Stimulated activated CD4-positive, alpha-beta T cell treated with anti-CD3 and anti-CD28 coated beads, Interleukin-1b, Interleukin-23, amount 100 ng/mL, for 24 hours (primary cell): ENCODE data around the gene CCT6B.
A peak's percentile ranks its signal among the peaks of the same experiment; 100 is the strongest.
"Not testable (repeated sequence)": the region's sequence is repeated elsewhere in the genome, so short reads cannot be mapped to it uniquely, and the experiment has no call there.

Source experiments
- DNase-seq, 4 experiments: peaks; one replicate each; pipeline ENCODE4 v3.0.0-alpha.2; 2020; ENCODE audit warnings: low read depth in 4 of 4, low spot score in 1 of 4

Gene CCT6B, protein sequence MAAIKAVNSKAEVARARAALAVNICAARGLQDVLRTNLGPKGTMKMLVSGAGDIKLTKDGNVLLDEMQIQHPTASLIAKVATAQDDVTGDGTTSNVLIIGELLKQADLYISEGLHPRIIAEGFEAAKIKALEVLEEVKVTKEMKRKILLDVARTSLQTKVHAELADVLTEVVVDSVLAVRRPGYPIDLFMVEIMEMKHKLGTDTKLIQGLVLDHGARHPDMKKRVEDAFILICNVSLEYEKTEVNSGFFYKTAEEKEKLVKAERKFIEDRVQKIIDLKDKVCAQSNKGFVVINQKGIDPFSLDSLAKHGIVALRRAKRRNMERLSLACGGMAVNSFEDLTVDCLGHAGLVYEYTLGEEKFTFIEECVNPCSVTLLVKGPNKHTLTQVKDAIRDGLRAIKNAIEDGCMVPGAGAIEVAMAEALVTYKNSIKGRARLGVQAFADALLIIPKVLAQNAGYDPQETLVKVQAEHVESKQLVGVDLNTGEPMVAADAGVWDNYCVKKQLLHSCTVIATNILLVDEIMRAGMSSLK

DNA sequence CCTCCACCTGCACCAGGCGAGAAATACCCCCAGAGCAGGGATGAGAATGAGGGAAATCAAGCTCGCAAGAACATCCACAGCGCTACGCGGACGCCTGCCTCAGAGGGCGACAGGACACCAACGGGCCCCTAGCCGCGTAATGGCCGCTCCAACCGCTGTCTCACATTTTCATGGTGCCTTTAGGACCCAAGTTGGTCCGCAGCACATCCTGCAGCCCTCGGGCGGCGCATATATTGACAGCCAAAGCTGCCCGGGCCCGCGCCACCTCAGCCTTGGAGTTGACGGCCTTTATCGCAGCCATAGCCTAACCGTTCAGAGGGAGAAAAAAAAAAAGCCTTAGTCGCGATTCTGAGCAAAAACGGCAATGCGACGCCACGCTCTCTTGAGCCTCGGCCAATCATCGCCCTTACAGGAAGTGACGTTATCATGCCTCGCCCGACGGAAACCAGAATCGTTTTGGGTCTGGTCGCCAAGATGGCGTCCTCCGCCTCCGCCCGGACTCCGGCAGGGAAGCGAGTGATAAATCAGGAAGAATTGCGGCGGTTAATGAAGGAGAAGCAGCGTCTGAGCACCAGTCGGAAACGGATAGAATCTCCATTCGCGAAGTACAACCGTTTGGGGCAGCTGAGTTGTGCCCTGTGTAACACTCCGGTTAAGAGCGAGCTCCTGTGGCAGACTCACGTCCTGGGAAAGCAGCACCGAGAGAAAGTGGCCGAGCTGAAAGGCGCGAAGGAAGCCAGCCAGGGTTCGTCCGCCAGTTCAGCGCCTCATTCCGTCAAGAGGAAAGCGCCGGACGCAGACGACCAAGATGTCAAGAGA is at the start of gene CCT6B, which contains the start of gene ZNF830:
Gene CCT6B (minus strand): TSS at position 368 of the 819 bp plus-strand sequence. CDS start 67 bp downstream, at position 301.
Gene ZNF830 (plus strand): TSS at position 448 of the 819 bp plus-strand sequence. CDS start 27 bp downstream, at position 475.
- peak; percentile 69 to 82 (median 76) for DNase-seq

DNA sequence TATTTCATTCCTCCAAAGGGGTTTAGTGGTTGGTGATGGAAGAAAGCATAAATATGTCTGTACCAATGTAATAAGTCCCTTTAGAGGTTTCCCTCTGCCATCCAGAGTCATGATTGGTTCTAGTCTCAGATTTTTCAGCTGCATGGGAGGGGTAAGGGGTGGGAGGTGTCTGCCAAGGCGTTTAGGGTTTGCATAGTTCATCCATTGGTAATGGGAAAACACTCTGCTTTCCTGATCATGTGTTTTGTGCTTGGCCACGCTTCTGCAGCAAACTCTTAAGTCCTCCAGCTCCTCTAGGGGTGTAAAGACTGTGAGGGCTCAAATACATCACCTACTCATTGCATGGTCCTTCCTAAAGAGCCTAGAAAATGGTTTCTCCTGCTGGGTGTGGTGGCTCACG is 48.8 kb upstream of the CCT6B start:
- no peak for DNase-seq

DNA sequence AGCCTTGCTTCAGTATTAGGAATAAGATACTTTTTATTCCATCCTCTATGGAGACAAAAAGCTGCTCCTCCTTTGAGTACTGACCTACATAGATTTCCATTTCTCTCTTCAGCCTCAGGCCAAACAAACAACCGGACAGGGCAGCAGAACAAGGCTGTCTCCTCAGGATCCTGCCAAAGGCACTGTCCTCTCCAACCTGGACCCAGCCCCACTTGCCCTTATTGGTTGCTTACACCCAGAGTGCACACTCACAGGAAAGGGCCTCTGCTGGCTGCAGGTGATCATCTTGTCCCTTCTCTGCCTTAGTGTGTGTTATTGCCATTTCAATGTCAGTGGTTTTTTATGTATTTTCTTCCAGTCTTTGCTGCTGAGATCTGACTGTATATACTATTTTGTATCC is 45.7 kb upstream of the CCT6B start:
- DNase-seq = no peak

DNA sequence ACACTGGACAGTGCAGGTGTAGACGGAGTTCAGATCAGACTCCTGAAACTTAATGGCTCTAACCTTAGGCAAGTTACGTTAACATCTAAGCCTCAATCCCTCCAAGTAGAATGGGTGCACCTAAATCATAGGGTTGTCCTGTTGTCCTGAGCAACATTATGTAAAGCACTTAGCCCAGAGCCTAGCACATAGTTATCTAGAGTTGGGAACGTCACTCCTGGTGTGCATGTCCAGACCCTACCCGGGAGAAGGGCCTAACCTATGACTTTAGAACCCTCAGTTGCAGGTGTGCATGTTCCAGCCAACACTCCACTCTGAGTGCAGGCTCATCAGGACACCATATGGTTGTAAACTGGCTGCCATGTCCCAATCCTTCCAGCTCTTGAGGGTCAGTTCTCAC is 45.1 kb upstream of the CCT6B start:
- DNase-seq = no peak

DNA sequence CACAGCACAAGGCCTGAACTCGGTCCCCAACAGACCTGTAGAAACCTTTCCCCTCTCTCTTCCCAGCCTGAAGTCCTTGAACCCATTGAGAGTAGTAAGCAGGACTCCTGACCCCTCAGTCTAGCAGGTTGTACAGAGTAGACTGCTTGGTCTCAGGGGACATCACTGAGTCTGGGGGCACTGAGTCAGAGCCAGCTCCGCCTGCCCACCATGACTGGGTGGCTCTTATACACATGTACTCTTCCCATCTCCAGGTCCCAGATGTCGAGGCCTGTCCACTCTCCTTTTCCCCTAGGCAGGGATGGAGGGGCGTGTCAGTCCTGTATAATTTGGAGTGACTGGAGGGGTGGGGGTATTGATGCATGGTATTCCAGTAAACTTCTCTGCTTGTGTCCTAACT is 42.5 kb upstream of the CCT6B start:
- no peak for DNase-seq

DNA sequence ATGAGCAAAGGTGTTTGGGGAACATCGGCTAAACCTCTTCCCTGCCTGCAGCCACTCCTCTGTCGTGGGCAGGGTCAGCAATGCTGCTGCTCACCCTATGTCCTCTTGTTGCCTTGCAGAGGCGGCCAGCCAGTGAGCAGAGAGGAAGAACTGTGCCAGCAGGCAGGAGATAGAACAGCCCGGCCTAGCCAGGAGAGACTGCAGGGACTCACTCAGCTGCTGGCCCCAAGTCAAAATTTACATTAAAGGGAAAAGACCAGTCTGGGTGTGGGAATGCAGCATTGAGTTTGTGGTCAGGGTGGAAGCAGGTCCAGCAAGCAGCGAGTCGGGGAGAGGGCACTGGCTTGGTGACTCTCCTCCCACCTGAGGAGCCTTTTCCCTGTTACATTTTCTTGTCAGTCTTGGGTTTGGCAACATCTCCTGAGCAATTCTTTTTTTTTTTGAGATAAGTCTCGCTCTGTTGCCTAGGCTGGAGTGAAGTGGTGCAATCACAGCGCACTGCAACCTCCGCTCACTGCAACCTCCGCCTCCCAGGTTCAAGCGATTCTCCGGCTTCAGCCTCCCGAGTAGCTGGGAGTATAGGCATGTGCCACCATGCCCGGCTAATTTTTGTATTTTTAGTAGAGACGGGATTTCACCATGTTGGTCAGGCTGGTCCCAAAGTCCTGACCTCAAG is 41.8 kb upstream of the CCT6B start:
- DNase-seq = no peak

DNA sequence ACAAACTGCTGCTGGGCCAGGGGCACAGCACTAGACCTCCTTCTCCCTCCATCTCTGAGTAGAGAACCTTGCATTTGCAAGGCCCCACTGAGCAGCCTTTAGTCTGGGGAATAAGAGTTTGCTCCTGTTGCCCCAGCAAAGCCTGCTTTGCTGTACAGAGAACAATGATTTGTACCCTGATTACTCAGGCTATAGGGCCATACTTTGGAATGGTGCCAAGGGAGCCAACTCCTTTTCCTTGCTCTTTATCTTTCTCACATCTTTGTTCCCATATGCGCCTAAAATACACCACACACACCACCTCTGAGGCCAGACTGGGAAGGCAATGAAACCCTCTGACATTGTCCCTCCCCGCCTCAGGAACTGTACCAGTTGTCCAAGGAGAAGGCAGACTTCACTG is 40.3 kb upstream of the CCT6B start:
- no peak for DNase-seq

DNA sequence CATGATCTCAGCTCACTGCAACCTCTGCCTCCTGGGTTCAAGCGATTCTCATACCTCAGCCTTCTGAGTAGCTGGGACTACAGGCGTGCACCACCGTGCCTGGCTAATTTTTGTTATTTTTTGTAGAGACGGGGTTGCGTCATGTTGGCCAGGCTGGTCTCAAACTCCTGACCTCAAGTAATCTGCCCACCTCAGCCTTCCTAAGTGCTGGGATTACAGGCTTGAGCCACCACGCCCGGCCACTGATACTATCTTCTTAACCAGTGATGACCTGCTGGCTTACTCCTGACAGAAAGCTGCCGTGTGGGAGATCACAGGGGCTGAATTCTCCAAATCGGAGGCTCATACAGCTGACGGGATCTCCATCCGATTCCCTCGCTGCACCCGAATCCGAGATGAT is 39.7 kb upstream of the CCT6B start:
- not testable (repeated sequence) for DNase-seq

DNA sequence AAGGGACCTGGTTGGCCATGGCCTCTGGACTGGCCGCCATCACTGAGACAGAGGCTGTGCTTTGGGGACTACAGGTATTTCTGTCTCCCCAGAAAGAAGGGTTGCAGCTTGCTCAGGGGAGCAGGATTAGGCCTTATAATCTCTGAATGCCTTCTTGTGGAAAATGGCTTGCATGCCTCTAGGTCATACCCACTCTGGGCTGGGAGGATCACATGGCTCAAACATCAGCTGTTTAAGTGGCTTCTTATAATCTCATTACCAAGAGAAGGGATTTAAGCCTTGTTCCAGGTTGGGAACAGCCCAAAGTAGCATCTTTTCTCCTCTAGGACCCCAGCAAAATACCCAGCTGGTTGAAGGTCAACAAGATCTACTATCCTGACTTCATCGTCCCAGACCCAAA is 38.2 kb upstream of the CCT6B start:
- DNase-seq = no peak

DNA sequence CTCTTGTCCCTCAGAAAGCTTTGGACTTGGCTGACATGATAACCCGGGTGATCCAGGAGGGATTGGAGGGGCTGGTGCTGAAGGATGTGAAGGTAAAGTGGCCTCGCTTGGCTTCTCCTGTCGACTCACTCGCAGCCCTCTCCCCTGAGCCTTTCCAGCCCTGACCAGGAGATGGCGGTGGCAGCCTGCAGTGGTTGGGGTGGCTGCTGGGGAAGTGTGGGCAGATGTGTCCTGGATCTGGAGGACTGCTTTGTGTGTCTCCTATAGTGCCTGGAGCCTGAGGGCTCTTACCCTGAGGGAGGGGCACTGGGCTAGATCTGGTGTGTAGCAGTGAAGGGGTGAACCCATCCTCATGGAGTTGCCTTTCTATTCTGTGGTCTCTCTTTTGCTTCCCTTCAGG is 36.9 kb upstream of the CCT6B start:
- peak; percentile 46 to 69 (median 58) for DNase-seq

DNA sequence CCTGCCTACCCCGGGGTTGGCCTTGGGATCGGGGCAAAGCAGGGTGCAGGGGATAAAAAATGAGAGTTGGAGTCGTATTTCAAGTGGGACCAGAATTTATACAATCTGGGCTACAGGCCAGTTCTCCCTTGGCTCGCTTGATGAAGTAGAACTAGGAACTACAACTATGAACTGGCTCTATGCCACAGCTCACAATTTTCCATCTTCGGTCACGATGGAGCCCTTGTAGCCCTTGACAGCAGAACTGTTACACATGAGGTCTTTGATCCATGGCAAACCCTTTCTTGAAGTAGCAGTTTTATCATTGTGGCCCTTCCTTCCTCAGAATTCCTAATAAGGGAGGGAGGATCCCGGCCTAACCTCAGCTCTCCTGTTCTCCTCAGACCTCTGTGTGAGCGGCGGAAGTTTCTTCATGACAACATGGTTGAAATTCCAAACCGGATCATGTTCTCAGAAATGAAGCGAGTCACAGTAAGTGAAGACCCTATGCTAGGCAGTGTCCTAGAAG is 36.1 kb upstream of the CCT6B start:
- no peak for DNase-seq

DNA sequence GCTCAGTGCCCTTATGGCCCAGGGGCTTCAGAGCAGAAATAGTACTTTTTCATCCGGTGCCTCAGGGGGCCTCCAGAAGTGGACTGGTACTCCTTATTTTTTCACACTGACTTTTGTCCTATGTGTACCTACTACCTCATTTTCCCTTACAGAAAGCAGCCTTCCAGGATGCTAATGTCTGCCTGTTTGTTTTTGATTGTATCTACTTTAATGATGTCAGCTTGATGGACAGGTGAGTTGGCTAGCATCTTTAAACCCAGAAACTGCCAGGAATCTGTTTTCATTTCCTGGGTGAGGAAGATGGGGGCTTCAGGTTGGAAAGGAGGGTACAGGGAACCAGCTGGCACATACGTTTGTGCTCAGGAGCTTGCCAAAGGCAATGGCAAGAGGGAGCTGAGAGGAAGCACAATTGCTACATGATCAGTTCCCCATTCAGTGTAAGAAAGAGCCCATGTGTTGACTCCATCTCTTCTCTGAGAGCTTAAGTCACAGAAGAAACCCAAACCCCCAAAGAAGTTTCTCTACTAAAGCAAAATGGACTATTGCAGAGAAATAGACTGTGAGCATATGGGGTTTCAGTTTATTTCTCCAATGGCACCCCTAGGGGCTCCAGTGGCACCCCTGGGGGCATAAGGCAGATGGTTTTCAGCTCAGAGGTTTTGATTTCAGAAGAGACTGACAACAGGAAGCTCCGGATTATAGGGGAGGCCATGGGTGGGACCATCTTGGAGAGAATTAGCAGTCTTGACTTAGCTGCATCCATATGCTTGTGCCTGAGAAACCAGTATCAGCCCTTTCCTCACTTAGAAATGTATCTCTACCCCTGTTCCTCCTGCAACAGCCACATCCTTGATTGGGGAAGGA is 35.4 kb upstream of the CCT6B start:
- DNase-seq = no peak

DNA sequence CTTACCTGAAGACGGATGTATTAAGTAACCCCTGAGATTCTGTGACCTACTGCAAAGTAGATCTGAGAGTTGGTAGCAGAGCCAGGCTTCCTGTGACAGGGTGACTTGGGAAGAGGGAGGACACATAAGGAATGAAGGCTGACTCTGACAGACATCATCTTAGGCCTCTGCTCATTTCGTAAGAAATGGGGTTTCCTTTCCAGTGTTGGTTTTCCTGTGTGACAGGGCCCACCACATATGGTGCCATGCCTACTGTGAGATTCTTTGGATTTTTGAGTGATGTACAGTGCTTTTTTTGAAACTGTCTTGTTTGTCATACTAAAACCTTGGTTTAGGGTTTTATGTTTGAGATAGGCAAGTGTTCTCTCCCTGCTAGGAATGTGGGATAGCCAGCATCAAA is 31.8 kb upstream of the CCT6B start:
- no peak for DNase-seq

DNA sequence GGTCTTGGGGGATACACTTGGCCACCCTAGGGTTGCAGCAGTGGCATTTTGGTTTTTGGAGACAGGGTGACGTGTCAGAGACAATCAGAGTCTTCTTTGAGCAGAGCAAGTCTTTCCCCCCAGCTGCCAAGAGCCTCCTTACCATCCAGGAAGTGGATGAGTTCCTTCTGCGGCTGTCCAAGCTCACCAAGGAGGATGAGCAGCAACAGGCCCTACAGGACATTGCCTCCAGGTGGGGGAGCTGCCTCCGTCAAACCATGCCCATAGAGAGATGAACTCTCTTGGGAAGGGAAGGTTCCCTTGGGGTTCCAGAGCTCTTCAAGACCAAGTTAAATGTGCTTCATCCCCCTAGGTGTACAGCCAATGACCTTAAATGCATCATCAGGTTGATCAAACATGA is 30.3 kb upstream of the CCT6B start:
- DNase-seq = no peak

DNA sequence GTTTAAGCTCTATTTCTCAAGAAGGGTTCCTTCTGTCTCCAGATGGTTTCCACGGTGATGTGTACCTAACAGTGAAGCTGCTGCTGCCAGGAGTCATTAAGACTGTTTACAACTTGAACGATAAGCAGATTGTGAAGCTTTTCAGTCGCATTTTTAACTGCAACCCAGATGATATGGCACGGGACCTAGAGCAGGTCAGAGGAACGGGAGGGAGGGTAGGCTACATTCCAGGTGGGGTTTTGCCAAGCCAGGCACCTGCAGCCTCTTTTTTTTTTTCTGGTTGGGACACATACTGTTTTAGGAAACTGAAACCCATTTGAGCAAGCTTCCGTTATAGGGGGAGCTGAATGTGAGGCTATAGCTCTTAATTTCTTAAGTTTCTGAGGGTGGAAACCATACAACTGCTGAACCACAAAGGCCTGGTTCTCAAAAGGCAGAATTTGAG is 29.7 kb upstream of the CCT6B start:
- DNase-seq = no peak

DNA sequence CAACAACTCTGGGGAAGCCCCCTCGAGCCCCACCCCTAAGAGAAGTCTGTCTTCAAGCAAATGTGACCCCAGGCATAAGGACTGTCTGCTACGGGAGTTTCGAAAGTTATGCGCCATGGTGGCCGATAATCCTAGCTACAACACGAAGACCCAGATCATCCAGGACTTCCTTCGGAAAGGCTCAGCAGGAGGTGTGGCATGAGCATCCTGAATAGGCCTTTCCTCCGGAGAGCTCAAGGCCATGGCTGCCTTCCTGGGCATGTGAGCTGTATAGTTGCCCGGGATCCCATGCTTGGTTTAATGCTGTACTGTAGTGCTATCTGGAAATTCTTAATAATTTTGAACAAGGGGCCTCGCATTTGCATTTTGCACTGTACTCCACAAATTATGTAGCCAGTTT is 28.2 kb upstream of the CCT6B start:
- no peak for DNase-seq

DNA sequence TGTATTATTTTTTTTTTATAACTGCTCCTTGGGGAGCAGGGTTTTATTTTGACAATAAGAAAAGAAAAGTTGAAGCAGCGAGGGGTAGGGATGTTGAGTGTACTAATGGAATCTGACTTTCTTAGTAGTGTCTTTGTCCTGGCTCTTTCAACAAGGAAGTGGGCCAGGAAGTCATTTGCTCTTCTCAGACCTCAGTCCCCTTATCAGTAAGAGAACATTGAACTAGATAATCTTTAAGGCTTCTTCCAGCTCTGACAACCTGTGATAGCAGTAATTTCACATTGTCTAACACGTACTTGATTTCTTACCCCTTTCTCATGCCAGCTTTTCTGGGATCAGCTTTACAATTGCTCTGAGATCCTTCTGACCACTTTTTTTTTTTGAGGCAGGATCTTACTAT is 27.4 kb upstream of the CCT6B start:
- DNase-seq = no peak

DNA sequence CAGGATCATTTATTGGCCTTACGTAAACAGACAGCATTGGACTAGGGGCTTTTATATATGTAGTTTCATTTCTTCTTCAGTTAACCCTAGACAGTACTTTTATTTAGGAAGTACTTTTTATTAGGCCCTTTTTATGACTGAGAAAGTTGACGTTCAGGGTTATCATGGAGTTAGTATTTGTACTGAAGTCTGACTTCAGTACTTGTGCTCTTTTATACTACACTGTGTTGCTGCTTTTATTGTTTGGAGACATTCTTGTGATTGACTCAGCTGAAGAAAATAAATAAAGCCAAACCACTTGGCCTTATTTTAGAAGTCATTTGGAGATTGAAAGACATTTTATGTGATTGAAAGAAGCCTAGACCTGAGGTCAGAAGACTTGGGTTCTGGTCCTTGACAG is 26.0 kb upstream of the CCT6B start:
- no peak for DNase-seq

DNA sequence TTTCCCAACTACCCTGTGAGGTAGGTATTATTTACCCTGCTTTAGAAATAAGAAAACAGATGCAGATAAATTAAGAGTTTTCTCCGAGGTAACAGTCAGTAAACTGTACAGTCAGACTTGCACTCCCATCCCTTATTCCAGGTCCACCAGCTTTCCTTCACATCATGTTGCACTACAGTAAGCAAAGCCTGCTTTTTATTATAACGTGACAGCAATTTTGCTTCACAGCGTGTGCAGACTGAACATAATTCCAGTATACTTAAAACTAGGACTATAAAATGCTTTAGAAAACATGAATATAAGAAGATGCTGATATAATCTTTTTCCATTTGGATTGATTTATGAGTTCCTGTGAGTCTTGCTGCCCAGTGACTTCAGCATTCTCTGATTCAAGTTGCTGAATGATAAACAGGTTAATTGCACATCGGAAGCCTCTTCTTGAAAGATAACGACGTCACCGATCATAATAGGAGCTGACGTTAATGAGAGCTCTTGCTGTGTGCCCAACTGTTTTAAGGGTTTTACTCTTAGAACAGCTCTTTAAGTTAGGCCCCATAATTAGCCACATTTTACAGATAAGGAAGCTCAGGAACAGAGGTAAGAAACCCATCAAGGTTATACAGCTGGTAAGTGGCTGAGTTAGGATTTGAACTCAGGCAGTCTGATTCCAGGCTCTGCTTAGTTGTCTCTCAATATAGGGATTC is 20.4 kb upstream of the CCT6B start:
- no peak for DNase-seq
